Measurements from ENCODE around the gene SMOC2.
A peak's percentile ranks its signal among the peaks of the same experiment; 100 is the strongest.

SMOC2 gene

DNA sequence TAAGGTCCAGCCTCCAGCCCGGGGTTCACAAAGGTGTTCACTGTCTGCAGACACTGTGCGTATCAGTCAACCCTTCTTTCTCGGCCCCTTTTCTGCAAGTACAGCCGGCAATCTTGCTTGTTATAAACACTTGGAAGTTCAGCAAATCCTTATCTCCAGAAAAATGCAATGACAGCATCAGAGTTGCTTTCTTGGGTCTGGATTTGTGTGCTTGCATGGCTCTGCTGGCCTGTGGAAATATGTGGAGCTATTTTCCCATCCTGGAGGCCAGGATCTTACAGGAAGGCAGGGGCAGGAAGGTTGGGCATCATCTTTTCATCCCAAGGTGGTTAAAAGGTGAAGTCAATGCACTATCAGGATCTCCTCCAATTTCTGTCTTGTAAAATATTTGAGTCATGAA lies 100.3 kb downstream of the SMOC2 start:
- DNase-seq (no peak), ATAC-seq (no peak)
- H3K27me3 Mint-ChIP-seq, result peaks cover 37% of the 10 kb centered on the region
- H3K27ac Mint-ChIP-seq, result no peak overlapping the region
- no peak overlapping the region for H3K4me3 Mint-ChIP-seq
- H3K9me3 Mint-ChIP-seq, result no peaks in the 10 kb centered on the region
- H3K4me1 Mint-ChIP-seq, result no peaks in the 10 kb centered on the region

DNA sequence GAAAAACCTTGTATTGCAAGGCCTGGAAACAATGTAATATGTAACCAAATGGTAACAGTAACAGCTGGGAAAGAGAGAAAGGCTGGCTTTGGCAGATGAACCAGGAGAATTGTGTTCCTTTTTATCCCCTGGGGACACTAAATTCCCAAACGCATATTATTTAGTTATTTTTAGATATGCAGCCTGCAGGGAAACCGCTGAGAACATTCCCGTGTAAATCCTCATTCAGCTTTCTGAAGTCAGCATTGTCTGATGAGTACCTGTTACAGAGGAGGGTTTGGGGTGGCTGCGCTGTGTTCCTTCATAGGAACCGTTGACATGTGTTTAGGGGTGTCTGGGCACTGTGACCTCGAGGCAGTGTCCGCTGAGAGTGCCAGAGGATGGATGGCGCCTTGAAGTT lies 101.3 kb downstream of the SMOC2 start:
- ATAC-seq (no peak), DNase-seq (no peak)
- Mint-ChIP-seq H3K27me3 (peaks cover 37% of the 10 kb centered on the region), H3K4me1 (no peaks in the 10 kb centered on the region), H3K4me3 (no peak overlapping the region), H3K9me3 (no peaks in the 10 kb centered on the region), H3K27ac (no peak overlapping the region)

DNA sequence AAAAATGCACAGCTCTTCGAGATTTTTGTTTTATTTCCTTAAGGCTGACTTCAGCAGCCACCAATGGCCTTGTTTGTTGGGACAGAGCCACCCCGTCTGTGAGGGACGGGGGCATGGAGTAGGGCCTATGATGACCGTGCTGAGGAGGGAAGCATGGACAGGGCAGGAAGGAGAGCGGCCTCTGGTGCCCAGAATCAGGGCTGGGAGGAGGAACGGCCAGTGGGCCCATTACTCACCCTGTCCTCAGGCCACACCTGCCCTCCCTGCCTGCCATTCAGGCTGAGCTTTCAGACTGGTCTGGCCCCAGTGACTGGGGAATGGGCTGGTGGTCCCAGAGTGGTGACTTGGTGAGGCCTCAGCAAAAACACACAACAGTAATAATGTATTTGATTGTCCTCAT lies 104.4 kb downstream of the SMOC2 start:
- Mint-ChIP-seq H3K27ac (no peak overlapping the region), H3K9me3 (no peaks in the 10 kb centered on the region), H3K4me3 (no peak overlapping the region), H3K27me3 (peaks cover 14% of the 10 kb centered on the region), H3K4me1 (no peaks in the 10 kb centered on the region)
- DNase-seq, result no peak
- ATAC-seq, result no peak

DNA sequence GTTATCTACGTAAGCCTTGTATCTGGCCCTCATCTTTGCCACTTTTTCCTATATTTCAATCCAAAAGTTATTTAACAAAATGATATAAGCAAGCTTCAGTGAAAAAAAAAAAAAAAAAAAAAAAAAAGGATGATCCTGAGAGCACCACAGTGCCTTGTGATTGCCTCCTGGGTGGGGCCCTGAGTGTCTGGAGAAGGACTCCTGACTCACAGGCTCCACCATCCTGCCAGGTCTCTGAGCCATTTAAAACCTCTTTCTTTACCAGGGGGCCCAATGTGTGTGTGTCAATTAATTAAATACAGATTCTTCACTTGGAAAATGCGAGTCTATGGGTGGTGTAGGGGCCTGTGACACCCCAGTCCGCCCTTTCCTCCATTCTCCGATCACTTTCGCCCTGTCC lies 105.2 kb downstream of the SMOC2 start:
- no peaks in the 10 kb centered on the region for H3K9me3 Mint-ChIP-seq
- no peaks in the 10 kb centered on the region for H3K4me1 Mint-ChIP-seq
- ATAC-seq (no peak), DNase-seq (no peak)
- peaks cover 7% of the 10 kb centered on the region for H3K27me3 Mint-ChIP-seq
- H3K4me3 Mint-ChIP-seq, result no peak overlapping the region
- no peak overlapping the region for H3K27ac Mint-ChIP-seq

DNA sequence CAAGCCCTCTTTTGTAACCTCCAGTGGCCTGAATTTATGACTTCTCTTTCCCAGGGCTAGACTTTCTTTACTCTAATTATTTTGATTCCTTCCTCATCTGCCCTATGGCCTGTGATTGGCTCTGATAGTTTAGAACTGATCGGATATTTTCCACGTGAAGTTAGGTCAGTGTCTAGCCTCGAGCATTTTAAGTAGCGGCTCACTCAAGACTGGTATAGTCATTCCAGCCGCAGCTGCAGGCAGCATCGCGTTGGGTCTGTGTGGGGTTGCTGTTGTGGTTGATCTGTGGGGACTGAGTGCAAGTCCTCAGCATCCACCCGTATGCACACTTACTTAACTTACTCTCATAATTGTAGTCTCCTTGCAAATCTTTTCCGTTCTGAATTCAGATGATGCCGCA lies 105.7 kb downstream of the SMOC2 start:
- H3K4me1 Mint-ChIP-seq, result no peaks in the 10 kb centered on the region
- peaks cover under 1% of the 10 kb centered on the region for H3K27me3 Mint-ChIP-seq
- ATAC-seq, result no peak
- H3K9me3 Mint-ChIP-seq, result no peaks in the 10 kb centered on the region
- H3K4me3 Mint-ChIP-seq, result no peak overlapping the region
- no peak overlapping the region for H3K27ac Mint-ChIP-seq
- DNase-seq, result no peak

DNA sequence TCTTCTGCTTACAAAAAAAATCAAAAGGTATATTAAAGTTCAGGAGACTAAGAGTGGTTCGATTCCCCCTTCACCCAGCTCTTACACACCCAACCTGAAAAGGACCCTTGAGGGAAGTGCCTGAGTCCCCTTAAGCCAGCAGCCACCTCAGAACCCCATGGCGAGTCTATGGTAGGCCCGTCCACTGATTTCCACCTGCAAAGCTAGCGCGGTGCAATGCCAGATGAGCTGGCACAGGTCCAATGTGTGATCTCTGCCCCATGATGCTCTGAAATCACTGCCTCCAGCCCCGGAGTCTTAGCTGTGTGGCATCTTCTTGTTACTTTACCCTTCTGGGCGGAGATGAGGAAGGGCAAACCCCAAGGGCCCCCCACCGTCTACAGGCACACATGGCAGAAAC lies 109.3 kb downstream of the SMOC2 start:
- Mint-ChIP-seq H3K4me3 (no peak overlapping the region), H3K4me1 (no peaks in the 10 kb centered on the region), H3K9me3 (no peaks in the 10 kb centered on the region), H3K27ac (peak overlapping the region in 1 of 2 donors; percentile 71), H3K27me3 (no peaks in the 10 kb centered on the region)
- DNase-seq (no peak), ATAC-seq (no peak)

DNA sequence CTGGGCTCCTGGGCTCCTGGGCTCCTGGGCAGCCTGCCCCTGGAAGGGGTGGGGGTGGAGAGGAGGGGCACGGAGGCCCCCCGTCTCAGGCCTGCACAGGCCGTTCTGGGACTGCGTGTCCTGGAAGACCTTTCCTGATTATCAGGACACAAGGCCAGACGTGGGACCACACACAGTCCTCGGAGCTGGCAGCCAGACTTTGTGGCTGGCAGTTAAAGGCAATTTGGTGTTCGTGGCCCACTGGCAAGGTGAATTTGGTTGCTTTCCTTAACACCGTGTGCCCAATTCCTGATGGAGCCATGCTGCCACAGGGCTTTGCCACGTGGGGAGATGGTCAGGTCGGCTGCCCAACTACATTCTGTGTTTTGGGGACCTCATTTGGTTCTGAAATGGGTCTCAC lies 113.5 kb downstream of the SMOC2 start:
- H3K9me3 Mint-ChIP-seq, result no peaks in the 10 kb centered on the region
- H3K27ac Mint-ChIP-seq, result no peak overlapping the region
- H3K4me3 Mint-ChIP-seq, result no peak overlapping the region
- H3K27me3 Mint-ChIP-seq, result no peaks in the 10 kb centered on the region
- H3K4me1 Mint-ChIP-seq, result no peaks in the 10 kb centered on the region
- ATAC-seq (no peak), DNase-seq (no peak)

DNA sequence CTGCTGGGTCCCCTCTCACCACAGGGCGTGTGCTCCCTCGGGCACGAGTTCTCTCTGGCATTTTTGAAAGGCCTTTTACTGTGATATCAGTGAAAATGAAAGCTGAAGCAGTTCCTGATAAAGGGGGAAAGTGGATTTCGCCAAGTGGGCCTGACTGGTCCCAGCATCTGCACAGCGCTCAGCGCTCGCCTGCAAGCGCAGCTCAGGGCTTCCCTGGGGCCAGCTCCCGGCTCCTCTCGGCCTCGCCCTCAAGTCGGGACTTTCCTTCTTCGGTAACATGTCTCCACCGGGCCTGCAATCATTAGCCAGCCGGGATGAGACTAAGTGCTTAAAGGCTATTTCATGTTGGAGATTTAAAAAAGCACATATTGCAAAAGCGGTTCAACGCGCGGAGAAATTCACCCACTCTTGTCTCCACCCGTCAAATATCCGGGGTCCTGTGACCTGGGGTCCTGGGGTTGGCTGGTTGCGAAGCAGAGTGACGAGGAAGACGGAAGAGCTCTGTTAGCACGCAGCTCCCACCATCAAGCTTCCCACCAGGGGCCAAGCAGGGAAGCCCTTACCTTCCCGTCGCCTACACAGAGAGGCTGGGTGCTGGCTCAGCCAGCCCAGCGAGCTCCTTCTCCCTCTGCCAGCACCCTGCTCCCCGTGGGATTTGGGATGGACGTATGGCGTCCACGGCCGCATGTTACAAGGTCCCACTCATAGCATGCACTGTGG lies 114.1 kb downstream of the SMOC2 start:
- peaks cover 5% of the 10 kb centered on the region for H3K27me3 Mint-ChIP-seq
- DNase-seq (no peak), ATAC-seq (no peak)
- H3K9me3 Mint-ChIP-seq, result no peaks in the 10 kb centered on the region
- no peak overlapping the region for H3K4me3 Mint-ChIP-seq
- no peaks in the 10 kb centered on the region for H3K4me1 Mint-ChIP-seq
- H3K27ac Mint-ChIP-seq, result no peak overlapping the region

DNA sequence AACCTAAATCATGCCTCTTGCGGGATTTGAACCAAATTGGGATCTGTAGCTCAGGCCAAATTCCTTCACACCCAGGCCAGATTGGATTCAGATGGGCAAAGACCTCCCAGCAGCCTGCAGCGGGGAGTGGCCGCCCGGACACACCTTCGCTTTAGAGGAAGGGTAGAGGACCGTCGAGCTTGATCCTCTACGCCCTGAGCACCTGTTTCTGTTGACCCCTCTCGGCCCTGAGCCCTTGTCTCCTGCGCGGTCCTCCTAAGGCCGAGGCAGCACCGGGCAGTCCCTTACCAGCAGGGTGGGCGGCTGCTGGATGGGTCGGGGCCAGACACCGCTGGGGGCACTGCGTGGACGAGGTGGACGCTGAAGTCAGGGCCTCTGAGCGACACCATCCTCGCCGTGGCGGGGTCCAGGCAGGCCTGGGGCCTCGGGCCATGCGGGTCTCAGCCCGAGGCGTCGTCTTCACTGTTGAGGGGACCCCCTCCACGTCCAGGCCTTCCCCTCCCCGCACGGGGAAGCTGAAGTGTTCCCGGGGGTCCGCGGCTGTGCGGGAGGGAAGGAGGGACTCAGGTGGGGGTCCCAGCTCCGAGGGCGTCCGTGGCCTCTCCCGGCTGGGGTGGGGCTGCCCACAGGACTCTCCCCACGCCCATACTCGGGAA lies 114.8 kb downstream of the SMOC2 start:
- Mint-ChIP-seq H3K27ac (no peak overlapping the region), H3K27me3 (peaks cover 8% of the 10 kb centered on the region), H3K9me3 (no peaks in the 10 kb centered on the region), H3K4me3 (no peak overlapping the region), H3K4me1 (no peaks in the 10 kb centered on the region)
- DNase-seq (no peak), ATAC-seq (peak; percentile 43)

DNA sequence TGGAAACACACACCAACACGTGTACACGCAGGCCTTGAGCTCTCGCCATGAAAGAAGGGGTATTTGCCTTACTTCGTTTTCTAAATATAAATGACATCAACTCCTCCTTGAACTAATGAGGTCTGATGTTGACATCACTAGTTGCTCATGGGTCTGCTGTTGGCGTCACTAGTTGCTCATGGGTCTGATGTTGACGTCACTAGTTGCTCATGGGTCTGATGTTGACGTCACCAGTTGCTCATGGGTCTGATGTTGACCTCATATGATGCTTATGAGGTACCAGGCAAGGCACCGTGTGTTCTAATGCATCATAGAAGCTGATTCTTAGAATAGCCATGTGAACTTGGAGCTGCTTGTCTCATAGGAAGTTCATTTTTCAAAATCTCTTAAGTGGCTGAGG lies 116.5 kb downstream of the SMOC2 start:
- no peaks in the 10 kb centered on the region for H3K9me3 Mint-ChIP-seq
- H3K4me1 Mint-ChIP-seq, result no peaks in the 10 kb centered on the region
- H3K4me3 Mint-ChIP-seq, result no peak overlapping the region
- H3K27me3 Mint-ChIP-seq, result peaks cover 8% of the 10 kb centered on the region
- no peak overlapping the region for H3K27ac Mint-ChIP-seq
- DNase-seq, result no peak
- ATAC-seq, result no peak

DNA sequence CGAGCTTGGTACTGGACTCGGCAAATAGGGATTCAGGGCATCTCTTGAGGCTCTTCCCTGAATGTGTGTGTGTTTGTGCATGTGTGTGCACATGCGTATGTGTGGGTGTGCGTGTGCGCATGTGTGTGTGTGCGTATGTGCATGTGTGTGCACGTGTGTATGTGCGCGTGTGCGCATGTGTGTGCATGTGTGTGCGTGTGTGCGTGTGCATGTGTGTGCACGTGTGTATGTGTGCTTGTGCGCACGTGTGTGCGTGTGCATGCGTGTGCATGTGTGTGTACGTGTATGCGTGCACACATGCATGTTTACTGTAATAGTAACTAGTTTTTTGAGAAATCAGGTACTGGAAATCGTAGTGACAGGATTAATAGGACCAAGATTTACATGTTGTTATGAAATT lies 117.7 kb downstream of the SMOC2 start:
- Mint-ChIP-seq H3K27ac (no peak overlapping the region), H3K4me1 (no peaks in the 10 kb centered on the region), H3K9me3 (no peaks in the 10 kb centered on the region), H3K27me3 (peaks cover 8% of the 10 kb centered on the region), H3K4me3 (no peak overlapping the region)
- no peak for DNase-seq
- no peak for ATAC-seq

DNA sequence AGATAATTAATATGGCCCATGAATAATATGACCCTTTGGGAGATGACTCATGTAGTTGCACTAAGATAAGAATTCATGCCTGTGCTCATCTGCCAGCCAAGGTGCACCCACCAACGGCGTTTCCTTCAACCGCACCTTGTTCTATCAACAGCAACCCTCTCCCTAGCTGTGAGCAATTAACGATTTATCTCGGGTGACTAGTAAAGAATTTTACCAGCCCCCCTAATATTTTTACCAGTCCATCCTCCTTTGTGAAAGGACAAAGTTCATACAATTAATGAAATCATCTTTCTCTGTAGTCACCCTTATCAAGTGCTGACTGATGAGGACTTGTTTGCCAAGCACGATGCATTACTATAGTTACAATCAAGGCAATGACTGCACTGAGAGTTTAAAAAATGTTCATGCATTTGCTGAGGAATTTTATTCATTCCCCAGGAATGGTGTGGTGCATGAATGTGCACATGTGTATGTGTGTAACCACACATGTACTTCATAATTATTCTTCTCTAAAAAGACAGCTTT lies 118.7 kb downstream of the SMOC2 start:
- Mint-ChIP-seq H3K27me3 (peaks cover 8% of the 10 kb centered on the region), H3K9me3 (no peaks in the 10 kb centered on the region), H3K27ac (no peak overlapping the region), H3K4me3 (no peak overlapping the region), H3K4me1 (no peaks in the 10 kb centered on the region)
- ATAC-seq (no peak), DNase-seq (no peak)

DNA sequence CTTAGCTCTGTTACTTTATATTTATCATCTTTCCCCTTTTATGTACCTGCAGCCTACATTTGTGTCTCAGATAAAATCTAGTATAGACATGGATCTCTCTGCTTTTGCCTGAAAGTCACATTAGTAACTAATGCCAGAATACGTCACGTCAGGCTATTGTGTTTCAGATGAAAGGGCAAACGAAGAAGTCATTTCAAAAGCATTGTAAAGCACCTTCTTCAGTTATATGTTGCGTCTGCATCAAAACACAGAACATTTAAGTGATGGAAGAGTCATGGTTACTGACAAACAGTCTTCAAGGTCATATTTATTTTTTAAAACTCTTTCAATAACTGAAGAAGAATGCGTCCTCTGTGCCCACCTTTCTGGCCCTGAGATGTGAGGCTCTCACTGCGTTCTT lies 119.1 kb downstream of the SMOC2 start:
- H3K27me3 Mint-ChIP-seq, result peaks cover 8% of the 10 kb centered on the region
- ATAC-seq (no peak), DNase-seq (no peak)
- no peaks in the 10 kb centered on the region for H3K4me1 Mint-ChIP-seq
- no peak overlapping the region for H3K27ac Mint-ChIP-seq
- H3K9me3 Mint-ChIP-seq, result no peaks in the 10 kb centered on the region
- H3K4me3 Mint-ChIP-seq, result no peak overlapping the region

DNA sequence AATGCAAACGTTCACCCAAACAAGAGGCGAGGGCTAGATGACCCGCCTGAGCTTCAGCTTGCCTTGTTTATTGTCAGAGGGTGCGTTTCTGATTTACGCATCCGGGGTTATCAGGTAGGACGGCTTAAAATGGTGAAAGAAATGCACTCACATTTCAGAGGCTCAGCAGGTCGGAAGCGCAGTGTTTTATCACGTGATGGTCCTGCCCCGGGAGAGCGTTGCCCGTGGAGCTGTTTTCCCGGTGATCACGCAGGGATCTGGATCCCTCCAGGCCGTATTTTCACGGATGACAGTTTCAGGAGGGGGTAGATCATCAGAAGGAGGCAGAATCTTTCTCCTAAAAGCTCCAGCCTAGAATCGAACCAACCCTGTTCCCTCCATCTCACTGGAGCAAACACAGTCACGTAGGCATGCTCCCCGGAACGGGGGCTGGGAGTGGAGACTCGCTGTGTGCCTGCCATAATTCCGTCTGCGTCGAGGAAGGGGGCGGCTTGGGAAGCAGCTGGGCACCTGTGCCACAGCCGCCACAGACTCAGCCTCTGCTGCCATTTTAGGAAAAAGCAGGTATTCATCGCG lies 121.7 kb downstream of the SMOC2 start:
- Mint-ChIP-seq H3K27me3 (peaks cover 8% of the 10 kb centered on the region), H3K9me3 (no peaks in the 10 kb centered on the region), H3K4me1 (no peaks in the 10 kb centered on the region), H3K4me3 (no peak overlapping the region), H3K27ac (no peak overlapping the region)
- no peak for ATAC-seq
- no peak for DNase-seq

DNA sequence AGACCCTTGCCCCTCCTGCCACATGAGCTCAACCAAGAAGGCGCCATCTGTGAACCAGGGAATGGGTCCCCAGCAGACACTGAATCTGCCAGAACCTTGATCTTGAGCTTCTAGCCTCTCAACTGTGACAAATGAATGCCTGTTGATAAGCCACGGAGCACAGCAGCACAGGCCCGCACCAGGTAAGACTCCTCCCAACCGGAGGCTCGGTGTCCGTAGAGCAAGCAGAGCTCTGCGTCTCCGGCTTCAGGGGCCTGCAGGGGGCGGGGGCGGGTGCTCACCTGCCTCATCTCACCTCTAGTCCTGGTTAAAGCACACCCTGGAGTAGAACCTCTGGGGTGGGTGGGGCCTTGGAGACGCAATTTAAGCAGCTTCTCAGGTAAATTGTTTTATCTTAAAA lies 122.7 kb downstream of the SMOC2 start:
- no peak for DNase-seq
- no peak overlapping the region for H3K4me3 Mint-ChIP-seq
- H3K9me3 Mint-ChIP-seq, result no peaks in the 10 kb centered on the region
- no peaks in the 10 kb centered on the region for H3K4me1 Mint-ChIP-seq
- no peak for ATAC-seq
- peaks cover 8% of the 10 kb centered on the region for H3K27me3 Mint-ChIP-seq
- no peak overlapping the region for H3K27ac Mint-ChIP-seq

DNA sequence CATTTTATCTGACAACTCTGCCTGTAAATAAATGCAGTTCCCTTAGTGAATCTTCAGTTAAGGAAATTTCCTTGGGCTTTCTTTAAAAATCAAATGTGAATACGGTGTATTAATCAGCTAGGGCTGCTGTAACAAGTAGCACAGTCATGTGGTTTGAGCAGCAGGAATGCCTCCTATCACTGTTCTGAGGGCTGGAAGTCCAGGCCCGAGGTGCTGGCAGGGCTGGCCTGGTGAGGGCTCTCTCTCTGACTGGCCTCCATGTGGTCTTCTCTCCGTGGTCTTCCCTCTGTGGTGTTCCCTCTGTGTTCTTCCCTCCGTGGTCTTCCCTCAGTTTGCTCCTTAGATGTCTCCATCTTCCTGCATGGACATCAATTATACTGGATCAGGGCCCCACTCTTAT lies 124.1 kb downstream of the SMOC2 start:
- peaks cover 10% of the 10 kb centered on the region for H3K27me3 Mint-ChIP-seq
- no peak for ATAC-seq
- no peak overlapping the region for H3K4me3 Mint-ChIP-seq
- H3K27ac Mint-ChIP-seq, result no peak overlapping the region
- no peaks in the 10 kb centered on the region for H3K9me3 Mint-ChIP-seq
- DNase-seq, result no peak
- no peaks in the 10 kb centered on the region for H3K4me1 Mint-ChIP-seq

Measured in stimulated activated naive CD8-positive, alpha-beta T cell treated with anti-CD3 and anti-CD28 coated beads, Interleukin-15, amount 100 ng/mL, for 72 hours (primary cell).